GM12865 (cell line): ENCODE data around the gene KDM4B.

Experiments
- DNase-seq: peaks from one replicate; pipeline ENCODE4 v3.0.0; 2010; ENCODE audit warnings: low read depth
- H3K4me3 ChIP-seq: 2 replicates; pipeline ENCODE4 v1.5.1; 2011; ENCODE audit warnings: mild to moderate bottlenecking, low read depth, low read length, control low read depth
- TF ChIP-seq, protein P1 (sequence below): IDR thresholded peaks from 2 replicates; pipeline ENCODE4 v1.5.1; 2011; ENCODE audit warnings: low read length, control low read depth, low read depth, inconsistent platforms; ENCODE audit not compliant: insufficient read depth; ENCODE audit errors: missing control alignments

The KDM4B gene

DNA sequence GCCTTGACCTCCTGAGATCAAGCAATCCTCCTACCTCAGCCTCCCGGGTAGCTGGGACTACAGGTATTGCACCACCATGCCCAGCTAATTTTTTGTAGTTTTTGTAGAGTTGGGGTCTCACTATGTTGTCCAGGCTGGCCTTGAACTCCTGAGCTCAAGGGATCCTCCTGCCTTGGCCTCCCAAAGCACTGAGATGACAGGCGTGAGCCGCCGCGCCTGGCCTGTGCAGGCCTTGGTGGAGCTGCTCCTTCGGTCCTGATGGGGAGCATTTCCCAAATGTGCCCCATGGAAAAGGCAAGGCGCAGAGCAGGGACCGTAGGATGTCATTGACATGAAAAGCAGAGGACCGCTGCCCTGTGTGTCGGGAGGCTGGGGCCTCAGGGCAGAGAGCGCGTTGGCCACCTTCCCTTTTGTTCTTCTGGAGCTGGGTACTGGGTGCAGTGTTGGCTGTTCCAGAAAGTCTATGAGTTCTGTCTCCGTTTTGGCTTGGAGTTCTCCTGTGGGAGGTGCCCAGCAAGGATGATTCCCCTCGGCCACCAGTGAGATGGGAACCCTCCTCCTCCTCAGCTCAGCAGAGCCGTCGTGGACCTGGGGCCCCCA, 128.5 kb downstream of the KDM4B start:
- no peak for DNase-seq
- TF ChIP-seq, protein P1, sequence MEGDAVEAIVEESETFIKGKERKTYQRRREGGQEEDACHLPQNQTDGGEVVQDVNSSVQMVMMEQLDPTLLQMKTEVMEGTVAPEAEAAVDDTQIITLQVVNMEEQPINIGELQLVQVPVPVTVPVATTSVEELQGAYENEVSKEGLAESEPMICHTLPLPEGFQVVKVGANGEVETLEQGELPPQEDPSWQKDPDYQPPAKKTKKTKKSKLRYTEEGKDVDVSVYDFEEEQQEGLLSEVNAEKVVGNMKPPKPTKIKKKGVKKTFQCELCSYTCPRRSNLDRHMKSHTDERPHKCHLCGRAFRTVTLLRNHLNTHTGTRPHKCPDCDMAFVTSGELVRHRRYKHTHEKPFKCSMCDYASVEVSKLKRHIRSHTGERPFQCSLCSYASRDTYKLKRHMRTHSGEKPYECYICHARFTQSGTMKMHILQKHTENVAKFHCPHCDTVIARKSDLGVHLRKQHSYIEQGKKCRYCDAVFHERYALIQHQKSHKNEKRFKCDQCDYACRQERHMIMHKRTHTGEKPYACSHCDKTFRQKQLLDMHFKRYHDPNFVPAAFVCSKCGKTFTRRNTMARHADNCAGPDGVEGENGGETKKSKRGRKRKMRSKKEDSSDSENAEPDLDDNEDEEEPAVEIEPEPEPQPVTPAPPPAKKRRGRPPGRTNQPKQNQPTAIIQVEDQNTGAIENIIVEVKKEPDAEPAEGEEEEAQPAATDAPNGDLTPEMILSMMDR, result no peak
- H3K4me3 ChIP-seq, result no peak overlapping the region

DNA sequence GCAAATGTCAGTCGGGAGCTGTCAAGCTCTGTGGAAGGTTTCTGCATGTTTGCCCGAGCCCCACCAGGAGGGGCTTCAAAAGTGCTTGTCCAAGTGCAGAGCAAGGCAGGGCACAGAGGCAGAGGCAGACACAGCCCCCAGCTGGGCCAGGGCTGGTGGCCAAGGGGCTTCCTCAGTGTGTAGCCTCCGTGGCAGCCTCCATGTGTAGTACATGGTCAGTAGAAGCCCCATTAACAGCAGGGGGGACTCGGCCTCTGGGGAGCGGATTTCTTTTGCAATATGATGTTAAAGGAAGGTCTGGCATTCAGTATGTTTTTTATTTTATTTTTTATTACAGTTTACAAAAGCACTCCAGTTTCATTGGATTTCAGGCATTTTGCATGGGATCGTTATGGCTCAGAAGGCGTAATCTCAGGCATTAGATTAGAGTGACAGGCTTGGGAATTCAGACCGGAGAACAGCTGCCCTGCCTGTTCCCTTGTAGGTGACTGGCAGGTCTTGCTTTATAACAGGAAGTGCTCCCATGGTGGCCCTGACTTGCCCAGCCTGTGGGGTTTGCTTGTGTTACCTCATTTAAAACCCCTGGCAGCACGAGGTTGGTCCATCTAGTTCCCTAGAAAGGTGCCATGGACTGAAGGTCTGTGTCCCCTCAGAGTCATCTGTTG, 129.2 kb downstream of the KDM4B start:
- no peak overlapping the region for H3K4me3 ChIP-seq
- TF ChIP-seq, protein P1, result no peak
- no peak for DNase-seq

- no peak for DNase-seq
- TF ChIP-seq, protein P1, result no peak
Observed at GRCh38 chr19:5098646-5099045, 129.7 kb downstream of the KDM4B start.

GRCh38 chr19:5099701-5100221, 130.8 kb downstream of the KDM4B start:
- DNase-seq, result no peak
- TF ChIP-seq, protein P1, result no peak
- H3K4me3 ChIP-seq, result no peak overlapping the region

More at GRCh38 chr19:5098646-5099045, 129.7 kb downstream of the KDM4B start:
- no peak overlapping the region for H3K4me3 ChIP-seq

- TF ChIP-seq, protein P1, result no peak
- H3K4me3 ChIP-seq, result no peak overlapping the region
- no peak for DNase-seq
Observed at GRCh38 chr19:5101871-5102270, 133.0 kb downstream of the KDM4B start.

GRCh38 chr19:5102520-5102919, 133.6 kb downstream of the KDM4B start:
- TF ChIP-seq, protein P1, result no peak
- H3K4me3 ChIP-seq, result no peak overlapping the region
- no peak for DNase-seq

GRCh38 chr19:5103061-5103701, 134.3 kb downstream of the KDM4B start:
- TF ChIP-seq, protein P1, result no peak
- no peak overlapping the region for H3K4me3 ChIP-seq
- DNase-seq, result no peak
